Measurements from ENCODE around the gene CTNNAL1. TPM values are rescaled to one million over a fixed set of nuclear protein-coding genes. Genes with fewer than 3 reads are reported as not detected.
A peak's percentile ranks its signal among the peaks of the same experiment; 100 is the strongest.

The CTNNAL1 gene
- total RNA-seq, 4 donors from 2014 or later = 59.6 to 88.9 (median 69.6) TPM

GRCh38 chr9:108996643-108997042, 16.7 kb downstream of the CTNNAL1 start:
- Histone ChIP-seq H3K4me3 (no peak overlapping the region), H3K9me3 (no peaks in the 10 kb centered on the region), H3K27me3 (no peaks in the 10 kb centered on the region), H3K36me3 (peaks cover 0 to 4% (median 0%) of the 10 kb centered on the region in 4 donors), H3K27ac (replicated peaks in 1 of 4) (peak overlapping the region in 1 of 4 donors; percentile 24), H3K4me1 (peaks cover 14 to 23% (median 17%) of the 10 kb centered on the region in 4 donors)
- intact Hi-C loops (cut with DNase I) = no loop called here
- no peak for DNase-seq (ENCODE audit: extremely low spot score)
- 10% methylated on average over 1 of the region's 1 CpG for WGBS
- TF ChIP-seq POLR2AphosphoS5 (IDR thresholded peaks at IDR 0.05) (no peak), EP300 (IDR thresholded peaks at IDR 0.05) (no peak), POLR2A (IDR thresholded peaks at IDR 0.05; ENCODE audit: low read depth) (no peak)
- TF ChIP-seq, protein P1, sequence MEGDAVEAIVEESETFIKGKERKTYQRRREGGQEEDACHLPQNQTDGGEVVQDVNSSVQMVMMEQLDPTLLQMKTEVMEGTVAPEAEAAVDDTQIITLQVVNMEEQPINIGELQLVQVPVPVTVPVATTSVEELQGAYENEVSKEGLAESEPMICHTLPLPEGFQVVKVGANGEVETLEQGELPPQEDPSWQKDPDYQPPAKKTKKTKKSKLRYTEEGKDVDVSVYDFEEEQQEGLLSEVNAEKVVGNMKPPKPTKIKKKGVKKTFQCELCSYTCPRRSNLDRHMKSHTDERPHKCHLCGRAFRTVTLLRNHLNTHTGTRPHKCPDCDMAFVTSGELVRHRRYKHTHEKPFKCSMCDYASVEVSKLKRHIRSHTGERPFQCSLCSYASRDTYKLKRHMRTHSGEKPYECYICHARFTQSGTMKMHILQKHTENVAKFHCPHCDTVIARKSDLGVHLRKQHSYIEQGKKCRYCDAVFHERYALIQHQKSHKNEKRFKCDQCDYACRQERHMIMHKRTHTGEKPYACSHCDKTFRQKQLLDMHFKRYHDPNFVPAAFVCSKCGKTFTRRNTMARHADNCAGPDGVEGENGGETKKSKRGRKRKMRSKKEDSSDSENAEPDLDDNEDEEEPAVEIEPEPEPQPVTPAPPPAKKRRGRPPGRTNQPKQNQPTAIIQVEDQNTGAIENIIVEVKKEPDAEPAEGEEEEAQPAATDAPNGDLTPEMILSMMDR (IDR thresholded peaks at IDR 0.05) = no peak

- Histone ChIP-seq H3K27ac (replicated peaks in 1 of 4) (peak overlapping the region in 3 of 4 donors; percentile 8 to 22 (median 13)), H3K27me3 (no peaks in the 10 kb centered on the region)
Observed at GRCh38 chr9:108994695-108995094, 18.6 kb downstream of the CTNNAL1 start.

GRCh38 chr9:108991479-108991878, 21.8 kb downstream of the CTNNAL1 start:
- intact Hi-C loops (cut with DNase I) = no loop called here
- Histone ChIP-seq H3K4me1 (peaks cover 7 to 23% (median 13%) of the 10 kb centered on the region in 4 donors), H3K27ac (replicated peaks in 1 of 4) (no peak overlapping the region), H3K27me3 (no peaks in the 10 kb centered on the region), H3K4me3 (no peak overlapping the region), H3K9me3 (no peaks in the 10 kb centered on the region), H3K36me3 (peaks cover 6 to 32% (median 17%) of the 10 kb centered on the region in 4 donors)
- no peak for TF ChIP-seq POLR2AphosphoS5 (IDR thresholded peaks at IDR 0.05)
- TF ChIP-seq, protein P1 (IDR thresholded peaks at IDR 0.05) = no peak
- TF ChIP-seq EP300 (IDR thresholded peaks at IDR 0.05) = no peak
- no peak for TF ChIP-seq POLR2A (IDR thresholded peaks at IDR 0.05; ENCODE audit: low read depth)
- WGBS = 67% methylated on average over 5 of the region's 5 CpGs
- no peak for DNase-seq (ENCODE audit: extremely low spot score)

More at GRCh38 chr9:108994695-108995094, 18.6 kb downstream of the CTNNAL1 start:
- H3K9me3 ChIP-seq = no peaks in the 10 kb centered on the region
- H3K4me3 ChIP-seq = no peak overlapping the region
- intact Hi-C loops (cut with DNase I) = no loop called here
- TF ChIP-seq POLR2AphosphoS5 (IDR thresholded peaks at IDR 0.05) = peak; percentile 10 to 32
- no peak for TF ChIP-seq POLR2A (IDR thresholded peaks at IDR 0.05; ENCODE audit: low read depth)
- DNase-seq (ENCODE audit: extremely low spot score) = no peak
- peaks cover 3 to 23% (median 6%) of the 10 kb centered on the region in 4 donors for H3K36me3 ChIP-seq
- H3K4me1 ChIP-seq = peaks cover 14 to 23% (median 19%) of the 10 kb centered on the region in 4 donors
- WGBS = 33% methylated on average over 2 of the region's 2 CpGs

- no peak overlapping the region for H3K27ac ChIP-seq (replicated peaks in 1 of 4)
- H3K4me3 ChIP-seq = no peak overlapping the region
- intact Hi-C loops (cut with DNase I) = no loop called here
- H3K9me3 ChIP-seq = no peaks in the 10 kb centered on the region
- H3K4me1 ChIP-seq = peaks cover 0 to 7% (median 1%) of the 10 kb centered on the region in 4 donors
- no peak for DNase-seq (ENCODE audit: extremely low spot score)
- peaks cover 4 to 55% (median 26%) of the 10 kb centered on the region in 4 donors for H3K36me3 ChIP-seq
- no peaks in the 10 kb centered on the region for H3K27me3 ChIP-seq
- no peak for TF ChIP-seq POLR2A (IDR thresholded peaks at IDR 0.05; ENCODE audit: low read depth)
- no peak for TF ChIP-seq POLR2AphosphoS5 (IDR thresholded peaks at IDR 0.05)
- TF ChIP-seq, protein P1 (IDR thresholded peaks at IDR 0.05) = no peak
- no peak for TF ChIP-seq EP300 (IDR thresholded peaks at IDR 0.05)
Observed at GRCh38 chr9:108983885-108984284, 29.4 kb downstream of the CTNNAL1 start.

GRCh38 chr9:108980893-108981292, 32.4 kb downstream of the CTNNAL1 start:
- peaks cover 0 to 20% (median 10%) of the 10 kb centered on the region in 4 donors for H3K4me1 ChIP-seq
- intact Hi-C loops (cut with DNase I) = no loop called here
- DNase-seq (ENCODE audit: extremely low spot score) = no peak
- no peak overlapping the region for H3K4me3 ChIP-seq
- peaks cover 4 to 67% (median 29%) of the 10 kb centered on the region in 4 donors for H3K36me3 ChIP-seq
- H3K27ac ChIP-seq (replicated peaks in 1 of 4) = no peak overlapping the region
- H3K9me3 ChIP-seq = no peaks in the 10 kb centered on the region
- WGBS = 73% methylated on average over 2 of the region's 2 CpGs
- TF ChIP-seq, protein P1 (IDR thresholded peaks at IDR 0.05) = no peak
- TF ChIP-seq POLR2A (IDR thresholded peaks at IDR 0.05; ENCODE audit: low read depth) (no peak), POLR2AphosphoS5 (IDR thresholded peaks at IDR 0.05) (no peak), EP300 (IDR thresholded peaks at IDR 0.05) (no peak)
- no peaks in the 10 kb centered on the region for H3K27me3 ChIP-seq

Data from esophagus muscularis mucosa (tissue), 4 donors.